ENCODE results near the gene IRAK1. TPM values are rescaled to one million over a fixed set of nuclear protein-coding genes. Genes with fewer than 3 reads are reported as not detected.
A peak's percentile ranks its signal among the peaks of the same experiment; 100 is the strongest.

The IRAK1 gene
- total RNA-seq (20.7 TPM), polyA plus RNA-seq (ENCODE audit: insufficient read depth in 1 of 8, insufficient read length in 8 of 8, low replicate concordance in 1 of 8) (10 to 100 TPM; 52.0 to 62.8 (median 54.9) TPM)
- long read RNA-seq, donor 1: 0 reads
- long read RNA-seq, donor 2: 0 reads
- long read RNA-seq, donor 3, transcript IRAK1-203 (14 exons, 3,666 nt): major isoform, 5 of 5 reads
- long read RNA-seq, donor 3, partial matches to known transcripts: 0 of 5 reads
- long read RNA-seq, donor 3, other reads (novel, unspliced or antisense): 0 of 5 reads
- long read RNA-seq, donor 4, partial matches to known transcripts: 6 of 9 reads
- long read RNA-seq, donor 4, other reads (novel, unspliced or antisense): 0 of 9 reads
- long read RNA-seq, donor 5, transcript IRAK1-203 (14 exons, 3,666 nt): major isoform, 6 of 9 reads
- long read RNA-seq, donor 5, partial matches to known transcripts: 0 of 9 reads
- long read RNA-seq, donor 5, other reads (novel, unspliced or antisense): 0 of 9 reads
- long read RNA-seq, donor 6, partial matches to known transcripts: 0 of 5 reads
- long read RNA-seq, donor 6, other reads (novel, unspliced or antisense): 0 of 5 reads
- long read RNA-seq, donor 7, partial matches to known transcripts: 0 of 3 reads
- long read RNA-seq, donor 7, other reads (novel, unspliced or antisense): 0 of 3 reads
- long read RNA-seq, donor 8: 0 reads
- long read RNA-seq, donor 9, partial matches to known transcripts: 0 of 1 reads
- long read RNA-seq, donor 9, other reads (novel, unspliced or antisense): 0 of 1 reads
- long read RNA-seq, donor 10, partial matches to known transcripts: 7 of 8 reads
- long read RNA-seq, donor 10, other reads (novel, unspliced or antisense): 0 of 8 reads
- long read RNA-seq, donor 11, partial matches to known transcripts: 0 of 1 reads
- long read RNA-seq, donor 11, other reads (novel, unspliced or antisense): 0 of 1 reads

DNA sequence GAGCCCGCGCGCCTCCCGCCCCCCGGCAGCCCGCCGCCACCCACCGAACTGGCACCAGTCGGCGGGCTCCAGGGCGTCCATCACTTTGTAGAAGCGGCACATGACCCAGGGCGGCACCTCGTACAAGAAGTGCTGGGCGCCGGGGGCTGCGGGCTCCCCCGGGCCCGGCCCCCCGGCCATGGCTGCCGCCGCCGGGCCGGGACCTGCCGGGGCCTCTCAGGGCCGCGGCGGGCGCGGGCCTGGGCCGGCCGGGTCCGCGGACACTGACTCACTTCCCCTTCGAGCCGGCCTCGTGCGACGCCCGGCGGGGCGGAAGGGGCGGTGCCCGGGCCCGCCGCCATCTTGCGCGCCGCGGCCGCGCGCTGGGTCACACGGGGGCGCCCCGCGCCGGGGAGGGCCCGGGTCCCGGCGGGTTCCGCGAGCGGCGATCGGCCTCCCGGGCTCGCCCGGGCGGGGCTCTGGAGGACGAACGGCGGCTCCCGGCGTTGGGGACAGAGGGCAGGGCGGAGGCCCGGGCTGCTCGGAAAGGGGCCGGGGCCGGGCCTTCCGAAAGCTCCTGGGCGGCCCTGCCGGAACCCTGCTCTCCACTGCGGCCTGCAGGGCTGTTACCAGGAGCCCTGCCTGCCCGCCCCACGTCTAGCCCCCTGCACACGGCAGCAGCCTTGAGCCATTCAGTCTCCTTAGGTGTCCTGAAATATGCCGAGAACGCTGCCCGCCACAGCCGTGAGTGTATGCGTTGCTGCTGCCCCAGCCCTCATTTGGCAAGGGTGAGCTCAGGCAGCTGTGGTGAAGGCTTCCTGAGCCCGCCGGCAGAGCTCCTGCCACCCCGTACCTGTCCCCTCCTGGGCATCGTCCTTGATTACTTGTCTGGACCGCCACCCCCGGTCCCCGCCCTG, at the start of gene IRAK1:
TSS of gene IRAK1 (minus strand) at position 270 of the 896 bp plus-strand sequence. CDS start at position 180, 90 bp downstream.
- H3K9me3 ChIP-seq (replicated peaks; ENCODE audit: control insufficient read depth, low read depth, low read length): no peaks in the 10 kb centered on the region
- H3K4me1 ChIP-seq (ENCODE audit: control insufficient read depth, insufficient read depth, low read length): peaks cover 21% of the 10 kb centered on the region
- H3K36me3 ChIP-seq (ENCODE audit: control insufficient read depth, insufficient read depth, low read length): peaks cover 26% of the 10 kb centered on the region
- peak within 1 kb of the TSS; percentile 74 for H3K27ac ChIP-seq (ENCODE audit: low read length)
- DNase-seq: peak; percentile 75
- WGBS (ENCODE audit: insufficient coverage): 27% methylated on average over 90 of the region's 99 CpGs
- H3K4me3 ChIP-seq (ENCODE audit: low read length): peak within 1 kb of the TSS; percentile 55
- peaks cover 53% of the 10 kb centered on the region for H3K27me3 ChIP-seq (ENCODE audit: control insufficient read depth, insufficient read depth, low read length)

GRCh38 chrX:154068560-154068959, 48.9 kb upstream of the IRAK1 start:
- Histone ChIP-seq H3K9me3 (replicated peaks; ENCODE audit: control insufficient read depth, low read depth, low read length) (no peaks in the 10 kb centered on the region), H3K27me3 (ENCODE audit: control insufficient read depth, insufficient read depth, low read length) (peaks cover 20% of the 10 kb centered on the region), H3K27ac (ENCODE audit: low read length) (no peak overlapping the region), H3K4me1 (ENCODE audit: control insufficient read depth, insufficient read depth, low read length) (no peaks in the 10 kb centered on the region), H3K36me3 (ENCODE audit: control insufficient read depth, insufficient read depth, low read length) (no peaks in the 10 kb centered on the region), H3K4me3 (ENCODE audit: low read length) (no peak overlapping the region)
- no peak for DNase-seq
- WGBS (ENCODE audit: insufficient coverage): 86% methylated on average over 1 of the region's 3 CpGs

DNA sequence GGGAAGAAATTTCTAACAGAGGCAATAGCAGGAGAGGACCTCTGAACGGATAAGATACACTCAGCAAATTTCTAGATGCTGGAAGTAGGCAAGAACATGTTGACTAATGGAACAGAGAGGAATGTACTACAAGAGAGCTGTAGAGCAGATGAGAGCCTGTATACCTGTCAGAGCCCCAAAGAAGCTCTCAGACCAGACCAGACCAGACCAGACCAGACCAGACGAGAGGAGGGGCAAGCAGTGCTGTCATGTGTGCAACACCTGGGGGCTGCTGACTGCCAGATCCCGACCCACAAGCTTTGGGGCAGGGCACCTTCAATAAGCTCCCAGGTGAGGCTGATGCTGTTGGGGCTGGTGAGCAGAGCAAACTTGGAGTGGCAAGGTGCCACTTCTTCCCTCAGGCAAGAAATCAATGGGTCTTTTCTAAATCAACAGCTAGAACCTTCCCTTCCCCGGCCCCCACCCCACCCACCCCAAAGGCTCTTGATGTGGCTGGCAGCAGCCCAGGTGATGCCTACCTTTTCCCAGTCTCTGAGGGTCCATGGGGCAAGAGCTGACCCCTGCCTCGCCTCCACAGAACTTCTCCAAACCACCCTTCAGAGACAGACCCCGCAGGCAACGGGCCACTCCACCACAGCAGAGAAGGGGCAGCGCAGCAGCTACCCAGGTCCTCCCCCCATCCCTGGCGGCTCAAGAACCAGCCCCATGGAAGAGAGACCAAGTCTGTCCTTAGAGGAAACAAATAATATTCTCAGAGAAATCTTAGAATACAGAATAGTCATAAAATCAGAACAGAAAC, 45.1 kb upstream of the IRAK1 start:
- Histone ChIP-seq H3K27ac (ENCODE audit: low read length) (no peak overlapping the region), H3K4me3 (ENCODE audit: low read length) (no peak overlapping the region), H3K36me3 (ENCODE audit: control insufficient read depth, insufficient read depth, low read length) (no peaks in the 10 kb centered on the region), H3K4me1 (ENCODE audit: control insufficient read depth, insufficient read depth, low read length) (peaks cover 8% of the 10 kb centered on the region), H3K9me3 (replicated peaks; ENCODE audit: control insufficient read depth, low read depth, low read length) (no peaks in the 10 kb centered on the region), H3K27me3 (ENCODE audit: control insufficient read depth, insufficient read depth, low read length) (peaks cover 38% of the 10 kb centered on the region)
- DNase-seq: no peak
- WGBS (ENCODE audit: insufficient coverage): 68% methylated on average over 5 of the region's 9 CpGs

- Histone ChIP-seq H3K27me3 (ENCODE audit: control insufficient read depth, insufficient read depth, low read length) (peaks cover 41% of the 10 kb centered on the region), H3K9me3 (replicated peaks; ENCODE audit: control insufficient read depth, low read depth, low read length) (no peaks in the 10 kb centered on the region), H3K4me3 (ENCODE audit: low read length) (no peak overlapping the region), H3K36me3 (ENCODE audit: control insufficient read depth, insufficient read depth, low read length) (no peaks in the 10 kb centered on the region), H3K27ac (ENCODE audit: low read length) (no peak overlapping the region), H3K4me1 (ENCODE audit: control insufficient read depth, insufficient read depth, low read length) (peaks cover 10% of the 10 kb centered on the region)
- 100% methylated on average over 1 of the region's 4 CpGs for WGBS (ENCODE audit: insufficient coverage)
- no peak for DNase-seq
Observed at GRCh38 chrX:154063234-154063633, 43.5 kb upstream of the IRAK1 start.

DNA sequence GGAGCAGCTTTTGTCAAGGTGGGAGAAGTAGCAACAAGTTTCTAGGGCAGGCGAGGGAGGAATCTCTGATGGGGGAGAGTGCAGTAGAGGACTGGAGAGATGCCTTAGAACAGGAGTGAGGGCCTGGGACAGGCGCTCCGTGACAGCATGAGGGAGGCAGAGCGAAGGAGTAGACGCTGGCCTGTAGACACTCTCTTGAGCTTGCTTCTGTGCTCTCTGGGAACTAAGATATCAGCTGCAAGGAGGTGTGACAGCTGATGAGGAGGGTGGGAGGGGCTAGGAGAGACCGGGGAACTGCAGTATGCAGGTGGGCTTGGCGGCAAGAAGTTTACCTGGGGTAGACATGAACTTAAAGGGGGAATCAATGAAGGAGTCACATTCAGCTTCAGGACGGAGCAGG, 42.1 kb upstream of the IRAK1 start:
- peaks cover 10% of the 10 kb centered on the region for H3K4me1 ChIP-seq (ENCODE audit: control insufficient read depth, insufficient read depth, low read length)
- DNase-seq: no peak
- H3K9me3 ChIP-seq (replicated peaks; ENCODE audit: control insufficient read depth, low read depth, low read length): no peaks in the 10 kb centered on the region
- H3K27ac ChIP-seq (ENCODE audit: low read length): no peak overlapping the region
- H3K27me3 ChIP-seq (ENCODE audit: control insufficient read depth, insufficient read depth, low read length): peaks cover 42% of the 10 kb centered on the region
- H3K36me3 ChIP-seq (ENCODE audit: control insufficient read depth, insufficient read depth, low read length): no peaks in the 10 kb centered on the region
- H3K4me3 ChIP-seq (ENCODE audit: low read length): no peak overlapping the region
- 76% methylated on average over 8 of the region's 8 CpGs for WGBS (ENCODE audit: insufficient coverage)

GRCh38 chrX:154059729-154060245, 40.1 kb upstream of the IRAK1 start:
- Histone ChIP-seq H3K4me1 (ENCODE audit: control insufficient read depth, insufficient read depth, low read length) (peaks cover 10% of the 10 kb centered on the region), H3K36me3 (ENCODE audit: control insufficient read depth, insufficient read depth, low read length) (no peaks in the 10 kb centered on the region), H3K27me3 (ENCODE audit: control insufficient read depth, insufficient read depth, low read length) (peaks cover 37% of the 10 kb centered on the region), H3K9me3 (replicated peaks; ENCODE audit: control insufficient read depth, low read depth, low read length) (no peaks in the 10 kb centered on the region), H3K27ac (ENCODE audit: low read length) (no peak overlapping the region), H3K4me3 (ENCODE audit: low read length) (no peak overlapping the region)
- WGBS (ENCODE audit: insufficient coverage): 46% methylated on average over 2 of the region's 5 CpGs
- DNase-seq: no peak

- no peak overlapping the region for H3K4me3 ChIP-seq (ENCODE audit: low read length)
- no peak overlapping the region for H3K27ac ChIP-seq (ENCODE audit: low read length)
- peaks cover 41% of the 10 kb centered on the region for H3K27me3 ChIP-seq (ENCODE audit: control insufficient read depth, insufficient read depth, low read length)
- peaks cover 10% of the 10 kb centered on the region for H3K4me1 ChIP-seq (ENCODE audit: control insufficient read depth, insufficient read depth, low read length)
- DNase-seq: no peak
- no CpG with 5 or more reads among the region's 1 CpG for WGBS (ENCODE audit: insufficient coverage)
- H3K9me3 ChIP-seq (replicated peaks; ENCODE audit: control insufficient read depth, low read depth, low read length): no peaks in the 10 kb centered on the region
- no peaks in the 10 kb centered on the region for H3K36me3 ChIP-seq (ENCODE audit: control insufficient read depth, insufficient read depth, low read length)
Observed at GRCh38 chrX:154059231-154059630, 39.5 kb upstream of the IRAK1 start.

DNA sequence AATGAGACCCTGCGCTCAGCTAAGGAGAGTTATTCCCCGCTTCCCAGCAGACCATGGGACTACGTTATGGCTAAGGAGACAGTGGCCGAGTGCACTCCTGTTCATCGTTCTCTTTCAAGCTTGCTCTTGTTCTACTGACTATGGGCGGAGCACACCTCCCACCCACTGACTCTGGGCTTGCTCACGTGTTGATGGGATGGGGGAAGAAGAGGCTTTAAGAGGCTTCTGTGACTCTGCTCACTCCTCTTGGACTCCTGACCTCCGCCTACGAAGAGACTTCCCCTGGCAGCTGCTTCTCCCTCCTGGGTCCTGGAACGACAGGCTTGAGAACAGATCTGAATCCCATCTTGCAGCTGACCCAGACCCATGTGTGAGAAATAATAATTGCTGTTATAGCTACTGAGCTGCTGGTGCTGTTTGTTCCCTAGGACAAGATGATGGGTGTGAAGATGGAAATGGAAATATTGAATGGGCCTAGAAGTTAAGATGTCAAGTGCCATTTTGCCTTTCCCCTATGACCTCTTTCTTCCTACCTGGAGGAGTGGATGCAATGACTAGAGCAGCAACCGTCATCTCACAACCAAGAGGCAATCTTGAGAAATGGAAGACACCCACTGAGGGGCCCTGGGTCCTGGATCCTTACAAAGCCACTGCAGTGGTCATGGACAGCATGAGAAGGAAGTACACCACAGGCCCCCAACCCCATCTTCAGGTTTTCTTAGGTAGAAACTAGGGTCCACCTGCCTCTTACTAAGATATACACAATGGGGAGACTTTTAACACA, 38.7 kb upstream of the IRAK1 start:
- H3K4me1 ChIP-seq (ENCODE audit: control insufficient read depth, insufficient read depth, low read length): peaks cover 10% of the 10 kb centered on the region
- H3K9me3 ChIP-seq (replicated peaks; ENCODE audit: control insufficient read depth, low read depth, low read length): no peaks in the 10 kb centered on the region
- H3K27me3 ChIP-seq (ENCODE audit: control insufficient read depth, insufficient read depth, low read length): peaks cover 36% of the 10 kb centered on the region
- H3K27ac ChIP-seq (ENCODE audit: low read length): no peak overlapping the region
- DNase-seq: no peak
- no peak overlapping the region for H3K4me3 ChIP-seq (ENCODE audit: low read length)
- H3K36me3 ChIP-seq (ENCODE audit: control insufficient read depth, insufficient read depth, low read length): no peaks in the 10 kb centered on the region
- 86% methylated on average over 4 of the region's 11 CpGs for WGBS (ENCODE audit: insufficient coverage)

All from muscle of leg (tissue), 16 donors.